Activated T-helper 1 cell treated with Interleukin-2 at 50 U/mL for 16 hours (primary cell): Measurements from ENCODE around the gene ING1.
"Not testable (repeated sequence)": the region's sequence is repeated elsewhere in the genome, so short reads cannot be mapped to it uniquely, and the experiment has no call there.

Experiments used
- DNase-seq: peaks from one replicate; pipeline ENCODE4 v3.0.0-alpha.2; 2020; ENCODE audit warnings: low read depth

The ING1 gene

DNA sequence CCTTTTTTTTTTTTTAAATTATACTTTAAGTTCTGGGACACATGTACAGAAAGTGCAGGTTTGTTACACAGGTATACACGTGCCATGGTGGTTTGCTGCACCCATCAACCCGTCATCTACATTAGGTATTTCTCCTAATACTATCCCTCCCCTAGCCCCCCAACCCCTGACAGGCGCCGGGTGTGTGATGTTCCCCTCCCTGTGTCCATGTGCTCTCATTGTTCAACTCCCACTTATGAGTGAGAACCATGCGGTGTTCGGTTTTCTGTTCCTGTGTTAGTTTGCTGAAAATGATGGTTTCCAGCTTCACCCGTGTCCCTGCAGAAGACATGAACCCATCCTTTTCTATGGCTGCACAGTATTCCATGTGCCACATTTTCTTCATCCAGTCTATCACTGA, 17.7 kb upstream of the ING1 start:
- not testable (repeated sequence) for DNase-seq

DNA sequence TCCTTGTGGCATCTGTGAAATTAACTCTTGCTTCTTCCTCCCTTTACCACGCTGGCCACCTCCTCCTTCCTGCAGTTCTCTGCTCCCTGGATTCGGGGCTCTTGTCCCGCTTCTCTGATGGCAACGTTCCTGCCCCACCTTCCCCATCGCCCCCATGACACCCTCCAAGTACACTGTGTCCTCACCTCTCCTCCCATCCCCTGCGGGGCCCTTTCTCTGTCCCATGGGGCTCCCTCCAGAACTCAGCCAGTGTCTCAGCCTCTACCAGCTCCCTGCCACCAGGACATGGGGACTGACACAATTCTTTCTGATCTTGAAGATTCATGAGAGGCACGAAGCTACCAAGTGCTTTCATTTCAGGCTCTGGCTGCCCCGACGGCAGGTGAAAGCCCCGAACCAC, 16.7 kb upstream of the ING1 start:
- DNase-seq: no peak

DNA sequence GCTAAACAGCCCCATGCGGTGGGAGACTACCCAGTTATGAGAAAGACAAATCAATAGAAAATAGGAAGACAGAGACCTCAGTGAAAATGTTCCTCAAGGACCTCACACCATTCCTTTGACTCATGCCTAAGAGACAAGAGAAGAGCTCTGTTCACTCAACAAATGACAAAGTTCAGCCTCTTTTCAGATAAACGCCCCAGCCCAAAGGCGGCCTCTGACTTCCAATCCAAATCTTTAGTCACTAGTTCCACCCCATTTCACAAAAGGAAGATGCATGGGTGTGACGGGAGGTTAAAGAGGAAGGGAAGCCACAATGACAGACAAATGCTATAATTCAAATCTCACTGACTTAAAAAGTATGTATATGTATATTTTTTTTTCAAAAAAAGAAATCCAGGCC, 15.7 kb upstream of the ING1 start:
- no peak for DNase-seq

DNA sequence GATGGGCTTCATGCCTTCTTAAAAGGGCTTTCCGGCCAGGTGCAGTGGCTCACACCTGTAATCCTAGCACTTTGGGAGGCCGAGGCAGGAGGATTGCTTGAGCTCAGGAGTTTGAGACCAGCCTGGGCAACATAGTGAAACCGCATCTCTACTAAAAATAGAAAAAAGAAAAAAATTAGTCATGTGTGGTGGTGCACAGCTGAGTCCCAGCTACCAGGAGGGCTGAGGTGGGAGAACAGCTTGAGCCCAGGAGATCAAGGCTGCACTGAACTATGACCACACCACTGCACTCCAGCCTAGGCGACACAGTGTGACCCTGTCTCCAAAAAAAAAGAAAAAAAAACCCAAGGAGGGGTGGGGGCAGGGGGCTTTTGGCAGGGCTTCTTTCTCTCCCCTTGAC, 14.8 kb upstream of the ING1 start:
- DNase-seq: no peak

DNA sequence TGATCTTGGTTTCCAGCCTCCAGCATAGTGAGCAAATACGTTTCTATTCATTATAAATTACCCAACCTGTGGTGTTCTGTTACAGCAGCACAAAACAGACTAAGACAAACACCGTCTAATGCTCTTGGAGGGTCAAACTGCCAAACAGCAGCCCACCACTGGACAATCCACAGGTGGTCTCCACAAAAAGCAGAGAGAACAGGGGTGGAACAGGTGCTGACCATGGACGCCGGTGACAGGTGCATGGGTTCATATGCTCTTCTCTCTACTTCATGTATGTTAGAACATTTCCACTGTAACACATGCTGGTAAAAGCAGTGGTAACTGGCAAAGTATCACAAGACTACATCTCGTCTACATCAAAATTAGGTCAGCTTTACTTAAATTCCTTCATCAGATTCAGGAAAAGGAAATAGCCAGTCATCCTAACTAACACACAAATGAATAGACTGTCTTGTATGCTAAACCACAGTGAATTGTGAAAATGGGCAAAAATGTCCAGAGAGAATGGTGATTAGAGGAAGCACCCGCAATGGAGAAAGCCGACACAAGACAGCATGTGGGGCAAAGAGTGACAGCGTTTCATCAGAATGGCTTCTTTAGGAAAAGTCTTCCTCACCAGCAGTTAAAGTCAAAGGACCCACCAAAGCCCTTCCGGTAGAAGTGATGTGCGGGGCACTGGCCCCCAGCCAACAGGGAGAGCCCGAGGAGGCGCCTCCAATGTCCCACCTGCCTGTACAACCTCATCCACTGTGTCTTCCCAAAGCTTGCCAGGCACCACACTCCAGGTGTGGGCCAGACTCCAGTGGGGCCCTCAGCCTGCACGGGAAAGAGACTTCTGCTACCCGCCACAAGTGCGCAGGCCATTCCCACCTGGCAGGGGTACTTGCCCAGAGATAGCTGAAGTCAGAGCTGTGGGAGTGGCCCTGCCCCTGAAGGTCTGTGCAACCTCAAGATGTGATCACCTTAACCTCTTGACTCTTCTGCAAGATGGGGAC, 14.1 kb upstream of the ING1 start:
- no peak for DNase-seq

DNA sequence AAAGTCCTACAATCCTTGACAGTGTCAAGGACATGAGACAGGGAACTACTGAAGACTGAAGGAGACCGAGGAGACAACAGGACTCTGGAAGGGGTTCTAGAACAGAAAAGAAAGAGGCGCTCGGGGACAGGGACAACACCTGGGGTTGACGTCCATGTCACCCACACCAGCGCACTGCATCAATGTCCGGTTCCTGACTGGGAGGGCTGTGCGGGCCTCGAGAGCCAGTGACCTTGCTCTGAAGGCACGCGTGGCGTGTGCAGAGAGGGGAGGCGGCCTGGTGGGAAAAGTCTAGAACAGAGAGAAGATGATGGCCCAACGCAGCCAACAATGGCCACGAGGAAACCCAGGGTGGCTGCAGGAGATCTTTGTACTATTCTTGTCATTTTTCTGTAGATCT, 13.3 kb upstream of the ING1 start:
- no peak for DNase-seq

DNA sequence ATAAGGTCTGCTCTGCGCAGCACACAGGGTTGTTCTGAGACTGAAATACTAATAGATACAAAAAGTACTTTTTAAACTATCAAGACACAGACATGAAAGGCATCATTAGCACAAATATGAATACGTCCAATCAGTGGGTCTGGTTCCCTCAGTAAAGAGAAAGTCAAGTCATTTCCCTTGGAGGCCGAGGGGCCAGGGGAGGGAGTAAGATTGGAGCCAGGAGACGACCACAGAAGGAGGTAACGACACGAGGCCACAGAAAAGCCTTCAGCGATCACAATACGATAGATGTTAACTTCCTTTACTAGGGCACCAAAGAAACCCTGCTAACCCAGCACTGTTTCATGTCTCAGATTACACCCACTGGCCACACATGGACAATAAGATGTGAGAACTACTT, 12.9 kb upstream of the ING1 start:
- no peak for DNase-seq

DNA sequence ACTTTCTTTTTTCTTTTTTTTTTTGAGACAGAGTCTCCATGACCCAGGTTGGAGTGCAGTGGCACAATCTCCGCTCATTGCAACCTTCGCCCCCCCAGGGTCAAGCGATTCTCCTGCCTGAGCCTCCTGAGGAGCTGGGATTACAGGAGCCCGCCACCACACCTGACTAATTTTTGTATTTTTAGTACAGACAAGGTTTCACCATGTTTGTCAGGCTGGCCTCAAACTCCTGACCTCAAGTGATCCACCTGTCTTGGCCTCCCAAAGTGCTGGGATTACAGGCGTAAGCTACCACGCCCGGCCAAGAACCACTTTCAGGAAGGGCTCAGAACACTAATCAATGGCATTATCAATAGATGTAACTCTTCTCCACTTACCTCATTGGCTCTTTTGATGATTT, 12.4 kb upstream of the ING1 start:
- DNase-seq: not testable (repeated sequence)

DNA sequence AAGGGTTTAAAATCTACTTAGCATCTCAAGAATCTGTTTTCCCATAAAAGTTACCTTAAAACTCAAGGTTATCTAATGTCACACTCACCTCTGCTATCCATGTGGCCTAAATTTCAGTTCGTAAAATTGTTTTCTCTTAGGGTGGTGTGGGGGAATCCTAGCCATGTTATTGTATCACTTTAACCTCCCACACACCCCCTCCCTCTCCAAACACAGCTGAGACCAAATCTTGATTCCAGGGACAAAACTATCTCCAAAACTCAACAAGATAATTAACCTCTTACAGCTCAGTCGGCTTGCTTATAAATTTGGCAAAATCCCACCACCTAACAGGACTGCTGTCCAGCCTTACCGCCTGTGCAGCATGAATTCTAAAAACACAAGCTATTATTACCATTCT, 11.4 kb upstream of the ING1 start:
- DNase-seq: no peak

DNA sequence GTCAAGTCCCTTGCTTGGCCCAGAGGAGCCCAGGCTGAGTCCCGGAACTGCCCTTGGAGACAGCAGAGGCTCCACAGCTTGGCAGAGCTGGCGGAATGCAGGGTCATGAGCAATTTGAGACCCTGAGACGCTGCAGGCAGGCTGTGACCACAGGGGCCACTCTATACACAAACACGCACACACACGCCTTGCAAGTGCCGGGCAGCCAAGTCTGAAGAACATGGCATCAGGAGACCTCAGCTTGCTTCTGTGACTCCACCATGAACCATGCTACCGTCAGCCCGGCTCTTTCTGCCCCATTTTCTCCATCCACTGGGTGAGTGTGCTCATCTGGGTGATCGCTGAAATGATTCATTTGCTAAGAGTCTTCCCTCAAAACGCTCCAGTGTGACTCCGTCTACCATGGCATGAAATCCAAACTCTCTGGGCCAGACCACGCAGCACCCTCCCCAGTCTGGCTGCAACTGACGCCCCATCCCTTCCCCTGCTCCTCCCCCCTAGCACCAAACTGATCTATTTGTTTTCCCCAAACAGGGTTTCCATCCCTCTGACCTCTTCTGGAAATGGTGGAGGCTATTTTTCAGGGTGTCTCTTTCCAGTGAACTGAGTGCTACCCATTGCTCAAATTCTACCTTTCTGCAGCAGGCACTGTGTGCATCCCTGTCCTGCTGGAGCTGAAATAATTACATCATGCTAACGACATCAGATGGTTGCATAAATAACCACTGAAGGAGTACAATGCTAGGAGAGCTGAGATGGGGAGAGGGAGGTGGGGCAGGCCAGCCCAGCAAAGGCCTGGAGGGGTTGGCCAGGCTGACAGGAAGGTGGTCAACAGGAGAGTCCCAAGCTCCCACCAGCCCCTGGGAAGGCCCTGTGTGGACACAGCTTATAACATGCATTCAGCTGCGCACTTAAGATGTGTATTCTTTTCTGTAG, 10.6 kb upstream of the ING1 start:
- DNase-seq: no peak

DNA sequence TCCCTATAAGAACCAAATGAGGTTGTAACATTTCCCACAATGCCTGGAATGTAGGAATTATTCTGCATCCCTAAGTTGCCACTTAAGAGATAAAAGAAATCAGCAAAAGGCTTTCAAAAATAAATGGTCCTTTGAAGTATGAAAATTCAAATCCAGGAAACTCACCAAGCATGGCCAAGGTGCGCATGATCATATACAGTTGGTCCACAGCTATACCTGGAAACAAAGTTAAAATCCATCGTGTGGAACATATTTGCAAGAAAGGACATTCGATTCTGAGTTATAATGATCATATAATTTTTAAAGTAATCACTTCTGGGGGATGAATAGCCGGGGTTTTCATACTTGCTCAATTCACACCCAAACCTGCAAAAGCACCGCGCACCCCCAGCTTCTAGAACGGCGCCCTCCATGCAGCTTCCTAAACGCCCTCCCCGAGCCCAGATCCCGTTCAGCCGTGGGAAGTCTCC, 8.1 kb upstream of the ING1 start:
- DNase-seq: no peak

DNA sequence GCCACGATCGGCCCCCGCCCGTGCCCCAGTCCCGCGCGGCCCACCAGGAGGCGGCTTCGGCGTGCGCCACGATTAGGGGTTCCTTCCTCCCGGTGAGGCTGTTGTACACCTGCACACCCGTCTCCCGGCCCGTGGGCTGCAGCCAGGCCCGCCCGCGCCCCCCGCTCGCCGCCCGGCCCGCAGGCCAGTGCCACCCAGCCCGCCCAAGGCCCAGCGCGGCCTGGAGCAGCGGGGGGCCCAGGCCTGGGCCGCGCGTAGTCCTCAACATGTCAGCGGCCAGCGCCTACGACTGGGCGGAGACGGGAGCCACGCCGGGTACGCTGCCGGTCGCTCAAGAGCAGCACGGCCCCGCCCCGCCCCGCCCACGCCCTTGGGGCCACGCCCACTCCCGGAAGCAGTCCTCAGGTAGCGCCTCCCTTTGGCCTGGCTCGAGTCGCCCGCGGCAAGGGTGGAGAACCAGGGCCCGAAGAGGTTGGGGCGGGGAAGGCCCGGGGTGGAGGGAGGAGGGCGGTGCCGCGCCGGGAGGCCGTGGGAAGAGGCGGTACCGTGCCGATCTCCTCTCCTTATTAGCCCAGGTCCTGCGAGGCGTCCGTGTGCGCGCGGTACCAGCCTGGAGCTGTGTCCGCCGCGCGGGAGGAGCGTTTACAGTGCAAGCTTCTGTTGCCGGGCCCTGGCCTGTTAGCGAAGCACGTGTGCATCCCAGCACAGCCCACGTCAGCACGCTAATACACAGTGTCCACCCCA, 7.5 kb upstream of the ING1 start, which contains the start of gene CARS2:
TSS of gene CARS2 (minus strand) at position 291 of the 744 bp plus-strand sequence. CDS start at position 268, 23 bp downstream.
- peak; percentile 89 for DNase-seq

DNA sequence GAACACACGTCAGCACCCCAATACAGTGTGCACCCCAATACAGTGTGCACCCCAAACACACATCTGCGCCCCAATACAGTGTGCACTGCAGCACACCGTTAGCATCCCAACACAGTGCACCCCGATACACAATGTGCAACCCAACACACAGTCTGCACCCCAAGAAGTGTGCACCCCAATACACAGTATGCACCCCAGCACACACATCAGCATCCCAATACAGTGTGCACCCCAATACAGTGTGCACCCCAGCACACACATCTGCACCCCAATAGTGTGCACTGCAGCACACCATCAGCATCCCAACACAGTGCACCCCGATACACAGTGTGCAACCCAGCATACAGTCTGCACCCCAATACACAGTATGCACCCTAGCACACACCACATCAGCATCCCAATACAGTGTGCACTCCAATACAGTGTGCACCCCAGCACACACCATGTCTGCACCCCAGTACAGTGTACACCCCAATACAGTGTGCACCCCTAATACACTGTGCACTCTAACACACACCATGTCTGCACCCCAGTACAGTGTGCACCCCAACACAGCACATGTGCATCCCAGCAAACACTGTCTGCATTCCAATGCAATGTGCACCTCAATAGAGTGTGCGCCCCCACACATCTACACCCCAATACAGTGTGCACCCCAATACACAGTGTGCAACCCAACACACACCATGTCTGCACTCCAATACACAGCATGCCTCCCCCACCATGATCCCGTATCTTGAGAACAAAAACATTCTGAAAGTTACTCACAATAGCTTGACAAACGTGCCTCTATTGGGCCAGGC, 6.7 kb upstream of the ING1 start:
- DNase-seq: no peak

DNA sequence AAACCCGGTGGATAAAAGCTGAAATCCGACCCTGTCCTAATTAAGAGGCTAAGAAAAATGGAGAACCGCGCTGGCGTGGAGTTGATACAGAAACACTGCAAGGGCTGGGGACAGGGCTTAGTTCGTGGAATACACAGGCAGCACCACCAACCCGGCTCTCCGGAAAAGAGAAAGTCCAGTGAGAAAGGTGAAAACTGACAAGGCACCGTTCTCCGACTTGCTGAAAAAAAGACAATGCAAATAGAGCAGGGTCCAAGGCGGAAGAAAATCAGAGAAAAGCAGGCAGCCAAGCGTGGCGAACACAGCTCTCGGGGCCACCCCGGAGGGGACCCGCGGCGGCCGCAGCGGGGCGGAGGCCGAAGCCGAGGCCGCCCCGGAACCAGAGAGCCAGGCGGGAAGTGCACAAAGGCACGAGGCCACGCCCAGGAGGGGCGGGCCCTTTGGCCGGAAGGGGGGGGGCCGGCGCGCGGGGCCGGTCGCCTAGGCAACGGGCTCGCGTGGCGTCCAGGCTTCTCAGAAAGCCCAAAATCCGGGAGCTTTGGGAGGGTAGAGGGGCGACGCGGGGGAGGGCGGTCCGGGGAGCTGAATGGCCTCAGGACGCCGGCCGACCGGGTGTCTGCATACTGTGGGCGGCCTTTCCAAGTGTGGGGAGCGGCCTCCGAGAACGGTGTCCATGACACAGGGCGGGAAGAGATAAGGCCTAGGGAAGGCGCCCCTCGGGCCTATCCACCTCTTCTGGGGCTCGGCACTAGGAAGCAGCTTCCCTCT, 1.2 kb upstream of the ING1 start:
- peak; percentile 90 for DNase-seq

DNA sequence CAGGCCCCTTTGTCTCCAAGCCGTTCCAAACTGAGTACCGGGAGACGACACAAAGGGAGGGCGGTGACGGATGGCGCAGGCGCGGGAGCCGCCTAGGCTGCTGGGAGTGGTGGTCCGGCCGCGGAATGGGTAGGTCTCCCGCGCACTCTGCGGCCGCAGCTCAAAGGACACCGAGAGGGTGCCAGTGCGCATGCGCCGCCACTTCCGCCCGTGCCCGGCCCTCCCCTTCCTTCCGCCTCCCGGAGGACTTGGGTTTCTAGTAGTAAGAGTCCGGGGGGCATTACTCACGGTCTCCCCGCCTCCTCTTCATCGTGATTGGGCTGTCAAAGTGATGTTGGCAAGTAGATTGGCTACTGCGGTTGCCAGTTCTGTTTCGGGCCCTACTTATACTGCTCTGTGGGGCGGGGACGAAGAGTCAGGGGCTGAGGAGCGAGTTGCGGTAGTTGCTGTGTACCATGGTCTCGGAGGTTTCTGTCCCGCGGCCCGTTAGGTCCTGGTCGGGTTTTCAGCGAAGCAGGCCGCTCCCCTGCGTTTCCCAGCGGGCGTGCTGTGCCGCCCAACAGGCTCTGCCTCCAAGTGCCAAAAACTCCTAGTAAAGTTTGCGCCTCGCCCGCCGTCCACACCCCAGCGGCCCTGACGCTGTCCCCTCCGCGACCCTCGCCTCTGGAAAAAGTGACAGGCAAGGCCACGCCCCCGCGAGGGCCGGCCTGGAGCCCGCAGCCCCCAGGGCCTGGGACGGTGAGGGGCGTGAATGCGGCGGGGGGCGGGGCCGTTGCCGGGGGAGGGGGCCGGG, 455 bp upstream of the ING1 start:
- peak; percentile 99 for DNase-seq

DNA sequence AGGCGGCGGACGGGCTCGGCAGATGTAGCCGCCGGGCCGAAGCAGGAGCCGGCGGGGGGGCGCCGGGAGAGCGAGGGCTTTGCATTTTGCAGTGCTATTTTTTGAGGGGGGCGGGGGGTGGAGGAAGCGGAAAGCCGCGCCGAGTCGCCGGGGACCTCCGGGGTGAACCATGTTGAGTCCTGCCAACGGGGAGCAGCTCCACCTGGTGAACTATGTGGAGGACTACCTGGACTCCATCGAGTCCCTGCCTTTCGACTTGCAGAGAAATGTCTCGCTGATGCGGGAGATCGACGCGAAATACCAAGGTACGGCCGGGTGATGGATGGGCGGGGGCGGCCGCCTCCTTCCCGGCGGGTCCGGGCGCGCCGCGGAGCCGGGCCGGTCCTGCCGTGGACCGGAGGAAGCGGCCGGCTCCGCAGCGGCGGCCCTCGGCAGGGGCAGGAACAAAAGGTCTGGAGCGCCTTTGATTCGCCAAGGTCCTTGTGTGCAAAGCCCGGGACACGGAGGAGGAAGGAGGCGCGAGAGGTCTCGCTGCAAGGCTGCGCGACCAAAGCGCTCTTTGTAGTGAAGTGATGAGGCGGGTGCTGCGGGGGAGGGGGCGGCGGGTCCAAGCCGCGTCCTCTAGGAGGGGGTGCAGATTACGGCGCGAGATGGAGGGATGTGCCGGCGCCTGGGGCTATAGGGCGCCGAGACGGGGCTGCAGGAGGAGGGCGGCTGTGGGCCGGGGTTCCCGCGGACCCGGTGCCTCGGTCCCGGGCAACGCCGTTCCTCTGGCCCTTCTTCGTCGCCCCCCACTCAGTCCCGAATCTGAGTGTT, 689 bp downstream of the ING1 start:
- DNase-seq: peak; percentile 63

DNA sequence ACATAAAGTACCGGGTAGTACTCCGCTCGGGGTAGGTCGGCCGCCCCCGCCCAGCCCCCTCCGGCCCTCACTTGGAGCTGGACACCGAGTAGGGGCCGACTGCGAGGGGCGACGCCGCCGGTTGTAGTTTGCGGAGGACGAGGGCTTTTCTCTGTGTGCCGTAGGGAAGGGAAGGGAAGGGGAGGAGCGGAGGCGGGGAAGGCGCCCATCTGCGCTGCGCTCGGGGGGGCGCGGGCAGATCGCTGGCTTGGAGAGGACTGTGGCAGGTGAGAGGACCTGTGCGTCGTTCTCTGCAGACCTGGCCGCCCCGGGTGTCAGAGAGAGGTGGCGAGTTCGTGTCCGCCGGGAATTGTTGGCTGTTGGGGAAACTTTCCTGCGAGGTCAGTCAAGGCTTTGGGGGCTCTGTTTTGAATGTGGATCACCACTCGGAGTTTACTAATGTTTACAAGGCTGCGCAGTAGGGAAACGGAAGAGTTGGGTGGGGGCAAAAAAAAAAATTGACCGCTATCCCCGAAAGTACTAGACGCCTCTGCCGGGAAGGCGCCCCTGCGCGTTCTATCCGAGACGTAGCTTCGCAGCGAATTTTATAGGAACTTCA, 1.4 kb downstream of the ING1 start:
- peak; percentile 22 for DNase-seq
